ENCODE data around the gene CRYBG2. TPM values are rescaled to one million over a fixed set of nuclear protein-coding genes. Genes with fewer than 3 reads are reported as not detected.

CRYBG2 gene
- total RNA-seq, 1 experiment from 2014 or later: 0.64 TPM

GRCh38 chr1:26281971-26282370 is 72.0 kb downstream of the CRYBG2 start:
- no peaks in the 10 kb centered on the region for H3K27me3 ChIP-seq (ENCODE audit: control insufficient read depth, insufficient read depth, low read length)
- ChIA-PET CTCF (interaction anchor here (0.8 kb wide), 1 partner anchor 47 kb away, joined by 6 read pairs; no protein-coding TSS in a partner anchor), POLR2A (no interaction called here)
- TF ChIP-seq SIN3A (IDR thresholded peaks at IDR 0.05; ENCODE audit: borderline replicate concordance, insufficient read depth, low read depth, low read length): no peak
- no peak for TF ChIP-seq POLR2AphosphoS5 (IDR thresholded peaks at IDR 0.05; ENCODE audit: low read depth, low read length)
- TF ChIP-seq CTCF (IDR thresholded peaks at IDR 0.05): no peak
- no peak for TF ChIP-seq TCF7L2 (IDR thresholded peaks at IDR 0.05; ENCODE audit: low read depth, low read length)
- TF ChIP-seq REST (IDR thresholded peaks at IDR 0.05; ENCODE audit: insufficient read depth in 1 of 2, low read depth in 2 of 2, low read length in 1 of 2): no peak
- peaks cover 49% of the 10 kb centered on the region for H3K4me1 ChIP-seq (ENCODE audit: control insufficient read depth, insufficient read depth, low read length)
- peak overlapping the region in 1 of 2 experiments; percentile 78; a peak in 1 of 4 replicates for H3K4me3 ChIP-seq (ENCODE audit: low read depth in 2 of 2, low read length in 2 of 2)
- no peak overlapping the region for H3K27ac ChIP-seq (ENCODE audit: low read length)
- DNase-seq (ENCODE audit: low read depth, low spot score) (no peak), ATAC-seq (no peak)
- peaks cover 4% of the 10 kb centered on the region for H3K36me3 ChIP-seq (ENCODE audit: control insufficient read depth, insufficient read depth, low read length)
- intact Hi-C loops (cut with micrococcal nuclease; ENCODE audit: unreplicated experiment) (no loop called here), in situ Hi-C loops (cut with HindIII; ENCODE audit: low pct_unique_long_range_greater_than_20kb, low sequenced_read_pairs) (no loop called here)
- no peaks in the 10 kb centered on the region for H3K9me3 ChIP-seq (ENCODE audit: control insufficient read depth, insufficient read depth, low read depth, low read length)
- no TSS peak for BruUV-seq (replicated peaks)

- POLR2A ChIA-PET: no interaction called here
- CTCF ChIA-PET: interaction anchor here (0.8 kb wide), 2 partner anchors 30 to 46 kb away, joined by 3 to 6 read pairs; no protein-coding TSS in a partner anchor
- intact Hi-C loops (cut with micrococcal nuclease; ENCODE audit: unreplicated experiment): no loop called here
- Histone ChIP-seq H3K27me3 (ENCODE audit: control insufficient read depth, insufficient read depth, low read length) (no peaks in the 10 kb centered on the region), H3K36me3 (ENCODE audit: control insufficient read depth, insufficient read depth, low read length) (peaks cover 10% of the 10 kb centered on the region), H3K27ac (ENCODE audit: low read length) (peak overlapping the region; percentile 18; the same call in 1 of the 2 replicates), H3K4me3 (ENCODE audit: low read depth in 2 of 2, low read length in 2 of 2) (peak overlapping the region; percentile 78; a peak in 3 of 4 replicates), H3K4me1 (ENCODE audit: control insufficient read depth, insufficient read depth, low read length) (peaks cover 55% of the 10 kb centered on the region), H3K9me3 (ENCODE audit: control insufficient read depth, insufficient read depth, low read depth, low read length) (no peaks in the 10 kb centered on the region)
- TF ChIP-seq TCF7L2 (IDR thresholded peaks at IDR 0.05; ENCODE audit: low read depth, low read length): no peak
- no peak for TF ChIP-seq CTCF (IDR thresholded peaks at IDR 0.05)
- no peak for TF ChIP-seq SIN3A (IDR thresholded peaks at IDR 0.05; ENCODE audit: borderline replicate concordance, insufficient read depth, low read depth, low read length)
- 0 out of 2 replicates have a peak, but pooled peaks have one; percentile 10 for TF ChIP-seq POLR2AphosphoS5 (IDR thresholded peaks at IDR 0.05; ENCODE audit: low read depth, low read length)
- ATAC-seq (no peak), DNase-seq (ENCODE audit: low read depth, low spot score) (no peak)
- in situ Hi-C loops (cut with HindIII; ENCODE audit: low pct_unique_long_range_greater_than_20kb, low sequenced_read_pairs): no loop called here
- BruUV-seq (replicated peaks): TSS peak; percentile 99
Observed at GRCh38 chr1:26281091-26281958, 72.6 kb downstream of the CRYBG2 start.

All from Panc1 (cell line).